ENCODE data around the gene ZNF14.

DNA sequence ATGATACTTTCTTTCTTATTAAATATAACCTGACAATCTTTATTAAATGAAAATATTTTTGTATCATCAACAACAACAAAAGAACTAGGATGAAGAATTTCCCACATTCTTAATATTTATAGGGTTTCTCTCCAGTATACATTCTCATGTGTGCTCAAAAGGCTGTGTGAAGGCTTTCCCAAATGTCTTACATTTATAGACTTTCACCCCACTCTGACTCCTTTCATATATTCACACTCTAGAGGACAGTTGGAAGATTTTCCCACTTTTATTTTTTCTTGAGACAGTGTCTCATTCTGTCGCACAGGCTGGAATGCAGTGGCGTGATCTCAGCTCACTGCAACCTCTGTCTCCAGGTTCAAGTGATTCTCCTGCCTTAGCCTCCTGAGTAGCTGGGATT lies 22.4 kb downstream of the ZNF14 start:
- no peak for TF ChIP-seq EZH2 (IDR thresholded peaks at IDR 0.05; ENCODE audit: low read depth, unreplicated experiment)
- TF ChIP-seq, protein P1, sequence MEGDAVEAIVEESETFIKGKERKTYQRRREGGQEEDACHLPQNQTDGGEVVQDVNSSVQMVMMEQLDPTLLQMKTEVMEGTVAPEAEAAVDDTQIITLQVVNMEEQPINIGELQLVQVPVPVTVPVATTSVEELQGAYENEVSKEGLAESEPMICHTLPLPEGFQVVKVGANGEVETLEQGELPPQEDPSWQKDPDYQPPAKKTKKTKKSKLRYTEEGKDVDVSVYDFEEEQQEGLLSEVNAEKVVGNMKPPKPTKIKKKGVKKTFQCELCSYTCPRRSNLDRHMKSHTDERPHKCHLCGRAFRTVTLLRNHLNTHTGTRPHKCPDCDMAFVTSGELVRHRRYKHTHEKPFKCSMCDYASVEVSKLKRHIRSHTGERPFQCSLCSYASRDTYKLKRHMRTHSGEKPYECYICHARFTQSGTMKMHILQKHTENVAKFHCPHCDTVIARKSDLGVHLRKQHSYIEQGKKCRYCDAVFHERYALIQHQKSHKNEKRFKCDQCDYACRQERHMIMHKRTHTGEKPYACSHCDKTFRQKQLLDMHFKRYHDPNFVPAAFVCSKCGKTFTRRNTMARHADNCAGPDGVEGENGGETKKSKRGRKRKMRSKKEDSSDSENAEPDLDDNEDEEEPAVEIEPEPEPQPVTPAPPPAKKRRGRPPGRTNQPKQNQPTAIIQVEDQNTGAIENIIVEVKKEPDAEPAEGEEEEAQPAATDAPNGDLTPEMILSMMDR (conservative IDR thresholded peaks at IDR 0.05; ENCODE audit: low read depth in 2 of 2) = no peak
- TF ChIP-seq, protein P2, sequence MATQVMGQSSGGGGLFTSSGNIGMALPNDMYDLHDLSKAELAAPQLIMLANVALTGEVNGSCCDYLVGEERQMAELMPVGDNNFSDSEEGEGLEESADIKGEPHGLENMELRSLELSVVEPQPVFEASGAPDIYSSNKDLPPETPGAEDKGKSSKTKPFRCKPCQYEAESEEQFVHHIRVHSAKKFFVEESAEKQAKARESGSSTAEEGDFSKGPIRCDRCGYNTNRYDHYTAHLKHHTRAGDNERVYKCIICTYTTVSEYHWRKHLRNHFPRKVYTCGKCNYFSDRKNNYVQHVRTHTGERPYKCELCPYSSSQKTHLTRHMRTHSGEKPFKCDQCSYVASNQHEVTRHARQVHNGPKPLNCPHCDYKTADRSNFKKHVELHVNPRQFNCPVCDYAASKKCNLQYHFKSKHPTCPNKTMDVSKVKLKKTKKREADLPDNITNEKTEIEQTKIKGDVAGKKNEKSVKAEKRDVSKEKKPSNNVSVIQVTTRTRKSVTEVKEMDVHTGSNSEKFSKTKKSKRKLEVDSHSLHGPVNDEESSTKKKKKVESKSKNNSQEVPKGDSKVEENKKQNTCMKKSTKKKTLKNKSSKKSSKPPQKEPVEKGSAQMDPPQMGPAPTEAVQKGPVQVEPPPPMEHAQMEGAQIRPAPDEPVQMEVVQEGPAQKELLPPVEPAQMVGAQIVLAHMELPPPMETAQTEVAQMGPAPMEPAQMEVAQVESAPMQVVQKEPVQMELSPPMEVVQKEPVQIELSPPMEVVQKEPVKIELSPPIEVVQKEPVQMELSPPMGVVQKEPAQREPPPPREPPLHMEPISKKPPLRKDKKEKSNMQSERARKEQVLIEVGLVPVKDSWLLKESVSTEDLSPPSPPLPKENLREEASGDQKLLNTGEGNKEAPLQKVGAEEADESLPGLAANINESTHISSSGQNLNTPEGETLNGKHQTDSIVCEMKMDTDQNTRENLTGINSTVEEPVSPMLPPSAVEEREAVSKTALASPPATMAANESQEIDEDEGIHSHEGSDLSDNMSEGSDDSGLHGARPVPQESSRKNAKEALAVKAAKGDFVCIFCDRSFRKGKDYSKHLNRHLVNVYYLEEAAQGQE (IDR thresholded peaks at IDR 0.05; ENCODE audit: unreplicated experiment) = no peak
- no peak for TF ChIP-seq POLR2AphosphoS5 (IDR thresholded peaks at IDR 0.05; ENCODE audit: low read depth)
- no peak for TF ChIP-seq JUNB (IDR thresholded peaks at IDR 0.05; ENCODE audit: unreplicated experiment)
- TF ChIP-seq CREB1 (CRISPR knock-in tag; IDR thresholded peaks at IDR 0.05; ENCODE audit: low read depth) = no peak
- TF ChIP-seq EZH2phosphoT487 (IDR thresholded peaks at IDR 0.05; ENCODE audit: unreplicated experiment) = no peak
- TF ChIP-seq, protein P3, sequence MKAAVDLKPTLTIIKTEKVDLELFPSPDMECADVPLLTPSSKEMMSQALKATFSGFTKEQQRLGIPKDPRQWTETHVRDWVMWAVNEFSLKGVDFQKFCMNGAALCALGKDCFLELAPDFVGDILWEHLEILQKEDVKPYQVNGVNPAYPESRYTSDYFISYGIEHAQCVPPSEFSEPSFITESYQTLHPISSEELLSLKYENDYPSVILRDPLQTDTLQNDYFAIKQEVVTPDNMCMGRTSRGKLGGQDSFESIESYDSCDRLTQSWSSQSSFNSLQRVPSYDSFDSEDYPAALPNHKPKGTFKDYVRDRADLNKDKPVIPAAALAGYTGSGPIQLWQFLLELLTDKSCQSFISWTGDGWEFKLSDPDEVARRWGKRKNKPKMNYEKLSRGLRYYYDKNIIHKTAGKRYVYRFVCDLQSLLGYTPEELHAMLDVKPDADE (IDR thresholded peaks at IDR 0.05) = no peak
- TF ChIP-seq ZNF331 (CRISPR knock-in tag; IDR thresholded peaks at IDR 0.05; ENCODE audit: low read depth) = no peak
- TF ChIP-seq ZNF114 (CRISPR knock-in tag; IDR thresholded peaks at IDR 0.05) = no peak
- no peak for TF ChIP-seq NANOG (IDR thresholded peaks at IDR 0.05; ENCODE audit: borderline replicate concordance)
- TF ChIP-seq, protein P4, sequence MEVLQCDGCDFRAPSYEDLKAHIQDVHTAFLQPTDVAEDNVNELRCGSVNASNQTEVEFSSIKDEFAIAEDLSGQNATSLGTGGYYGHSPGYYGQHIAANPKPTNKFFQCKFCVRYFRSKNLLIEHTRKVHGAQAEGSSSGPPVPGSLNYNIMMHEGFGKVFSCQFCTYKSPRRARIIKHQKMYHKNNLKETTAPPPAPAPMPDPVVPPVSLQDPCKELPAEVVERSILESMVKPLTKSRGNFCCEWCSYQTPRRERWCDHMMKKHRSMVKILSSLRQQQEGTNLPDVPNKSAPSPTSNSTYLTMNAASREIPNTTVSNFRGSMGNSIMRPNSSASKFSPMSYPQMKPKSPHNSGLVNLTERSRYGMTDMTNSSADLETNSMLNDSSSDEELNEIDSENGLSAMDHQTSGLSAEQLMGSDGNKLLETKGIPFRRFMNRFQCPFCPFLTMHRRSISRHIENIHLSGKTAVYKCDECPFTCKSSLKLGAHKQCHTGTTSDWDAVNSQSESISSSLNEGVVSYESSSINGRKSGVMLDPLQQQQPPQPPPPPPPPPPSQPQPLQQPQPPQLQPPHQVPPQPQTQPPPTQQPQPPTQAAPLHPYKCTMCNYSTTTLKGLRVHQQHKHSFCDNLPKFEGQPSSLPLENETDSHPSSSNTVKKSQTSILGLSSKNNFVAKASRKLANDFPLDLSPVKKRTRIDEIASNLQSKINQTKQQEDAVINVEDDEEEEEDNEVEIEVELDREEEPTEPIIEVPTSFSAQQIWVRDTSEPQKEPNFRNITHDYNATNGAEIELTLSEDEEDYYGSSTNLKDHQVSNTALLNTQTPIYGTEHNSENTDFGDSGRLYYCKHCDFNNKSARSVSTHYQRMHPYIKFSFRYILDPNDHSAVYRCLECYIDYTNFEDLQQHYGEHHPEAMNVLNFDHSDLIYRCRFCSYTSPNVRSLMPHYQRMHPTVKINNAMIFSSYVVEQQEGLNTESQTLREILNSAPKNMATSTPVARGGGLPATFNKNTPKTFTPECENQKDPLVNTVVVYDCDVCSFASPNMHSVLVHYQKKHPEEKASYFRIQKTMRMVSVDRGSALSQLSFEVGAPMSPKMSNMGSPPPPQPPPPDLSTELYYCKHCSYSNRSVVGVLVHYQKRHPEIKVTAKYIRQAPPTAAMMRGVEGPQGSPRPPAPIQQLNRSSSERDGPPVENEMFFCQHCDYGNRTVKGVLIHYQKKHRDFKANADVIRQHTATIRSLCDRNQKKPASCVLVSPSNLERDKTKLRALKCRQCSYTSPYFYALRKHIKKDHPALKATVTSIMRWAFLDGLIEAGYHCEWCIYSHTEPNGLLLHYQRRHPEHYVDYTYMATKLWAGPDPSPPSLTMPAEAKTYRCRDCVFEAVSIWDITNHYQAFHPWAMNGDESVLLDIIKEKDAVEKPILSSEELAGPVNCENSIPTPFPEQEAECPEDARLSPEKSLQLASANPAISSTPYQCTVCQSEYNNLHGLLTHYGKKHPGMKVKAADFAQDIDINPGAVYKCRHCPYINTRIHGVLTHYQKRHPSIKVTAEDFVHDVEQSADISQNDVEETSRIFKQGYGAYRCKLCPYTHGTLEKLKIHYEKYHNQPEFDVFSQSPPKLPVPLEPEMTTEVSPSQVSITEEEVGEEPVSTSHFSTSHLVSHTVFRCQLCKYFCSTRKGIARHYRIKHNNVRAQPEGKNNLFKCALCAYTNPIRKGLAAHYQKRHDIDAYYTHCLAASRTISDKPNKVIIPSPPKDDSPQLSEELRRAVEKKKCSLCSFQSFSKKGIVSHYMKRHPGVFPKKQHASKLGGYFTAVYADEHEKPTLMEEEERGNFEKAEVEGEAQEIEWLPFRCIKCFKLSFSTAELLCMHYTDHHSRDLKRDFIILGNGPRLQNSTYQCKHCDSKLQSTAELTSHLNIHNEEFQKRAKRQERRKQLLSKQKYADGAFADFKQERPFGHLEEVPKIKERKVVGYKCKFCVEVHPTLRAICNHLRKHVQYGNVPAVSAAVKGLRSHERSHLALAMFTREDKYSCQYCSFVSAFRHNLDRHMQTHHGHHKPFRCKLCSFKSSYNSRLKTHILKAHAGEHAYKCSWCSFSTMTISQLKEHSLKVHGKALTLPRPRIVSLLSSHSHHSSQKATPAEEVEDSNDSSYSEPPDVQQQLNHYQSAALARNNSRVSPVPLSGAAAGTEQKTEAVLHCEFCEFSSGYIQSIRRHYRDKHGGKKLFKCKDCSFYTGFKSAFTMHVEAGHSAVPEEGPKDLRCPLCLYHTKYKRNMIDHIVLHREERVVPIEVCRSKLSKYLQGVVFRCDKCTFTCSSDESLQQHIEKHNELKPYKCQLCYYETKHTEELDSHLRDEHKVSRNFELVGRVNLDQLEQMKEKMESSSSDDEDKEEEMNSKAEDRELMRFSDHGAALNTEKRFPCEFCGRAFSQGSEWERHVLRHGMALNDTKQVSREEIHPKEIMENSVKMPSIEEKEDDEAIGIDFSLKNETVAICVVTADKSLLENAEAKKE (CRISPR knock-in tag; IDR thresholded peaks at IDR 0.05) = no peak

Data from GM23338 (cell line).